ENCODE results near the gene ART1.
"Not testable (repeated sequence)": the region's sequence is repeated elsewhere in the genome, so short reads cannot be mapped to it uniquely, and the experiment has no call there.

The ART1 gene, protein sequence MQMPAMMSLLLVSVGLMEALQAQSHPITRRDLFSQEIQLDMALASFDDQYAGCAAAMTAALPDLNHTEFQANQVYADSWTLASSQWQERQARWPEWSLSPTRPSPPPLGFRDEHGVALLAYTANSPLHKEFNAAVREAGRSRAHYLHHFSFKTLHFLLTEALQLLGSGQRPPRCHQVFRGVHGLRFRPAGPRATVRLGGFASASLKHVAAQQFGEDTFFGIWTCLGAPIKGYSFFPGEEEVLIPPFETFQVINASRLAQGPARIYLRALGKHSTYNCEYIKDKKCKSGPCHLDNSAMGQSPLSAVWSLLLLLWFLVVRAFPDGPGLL

DNA sequence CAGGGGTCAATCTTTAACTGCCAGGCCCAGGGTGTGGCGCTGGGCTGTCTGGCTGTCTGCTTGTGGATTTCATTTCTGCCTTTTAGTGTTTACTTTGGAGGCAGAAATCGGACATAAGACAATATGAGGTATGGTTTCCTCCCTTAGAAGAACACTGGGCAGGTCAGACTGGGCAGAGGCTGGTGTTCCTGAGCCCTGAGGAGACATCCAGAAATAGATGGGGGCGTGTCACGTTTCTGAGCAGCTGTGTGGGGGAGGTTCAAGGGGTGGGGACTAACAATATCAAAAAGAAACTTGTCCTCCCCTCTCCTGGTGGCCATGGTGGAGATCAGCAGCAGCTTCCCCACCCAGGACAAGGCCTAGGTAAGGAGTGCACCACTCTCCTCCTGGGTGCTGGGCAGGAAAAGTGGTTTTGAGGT is at the start of gene ART1:
ART1 (plus strand) TSS at position 312 of the 419 bp plus-strand sequence. CDS start 14,086 bp downstream, outside the sequence.
- TF ChIP-seq, protein P1, sequence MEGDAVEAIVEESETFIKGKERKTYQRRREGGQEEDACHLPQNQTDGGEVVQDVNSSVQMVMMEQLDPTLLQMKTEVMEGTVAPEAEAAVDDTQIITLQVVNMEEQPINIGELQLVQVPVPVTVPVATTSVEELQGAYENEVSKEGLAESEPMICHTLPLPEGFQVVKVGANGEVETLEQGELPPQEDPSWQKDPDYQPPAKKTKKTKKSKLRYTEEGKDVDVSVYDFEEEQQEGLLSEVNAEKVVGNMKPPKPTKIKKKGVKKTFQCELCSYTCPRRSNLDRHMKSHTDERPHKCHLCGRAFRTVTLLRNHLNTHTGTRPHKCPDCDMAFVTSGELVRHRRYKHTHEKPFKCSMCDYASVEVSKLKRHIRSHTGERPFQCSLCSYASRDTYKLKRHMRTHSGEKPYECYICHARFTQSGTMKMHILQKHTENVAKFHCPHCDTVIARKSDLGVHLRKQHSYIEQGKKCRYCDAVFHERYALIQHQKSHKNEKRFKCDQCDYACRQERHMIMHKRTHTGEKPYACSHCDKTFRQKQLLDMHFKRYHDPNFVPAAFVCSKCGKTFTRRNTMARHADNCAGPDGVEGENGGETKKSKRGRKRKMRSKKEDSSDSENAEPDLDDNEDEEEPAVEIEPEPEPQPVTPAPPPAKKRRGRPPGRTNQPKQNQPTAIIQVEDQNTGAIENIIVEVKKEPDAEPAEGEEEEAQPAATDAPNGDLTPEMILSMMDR (IDR thresholded peaks at IDR 0.05; ENCODE audit: insufficient read depth, missing control alignments) = no peak
- DNase-seq (ENCODE audit: insufficient read length, low spot score) = no peak
- FAIRE-seq = no peak

DNA sequence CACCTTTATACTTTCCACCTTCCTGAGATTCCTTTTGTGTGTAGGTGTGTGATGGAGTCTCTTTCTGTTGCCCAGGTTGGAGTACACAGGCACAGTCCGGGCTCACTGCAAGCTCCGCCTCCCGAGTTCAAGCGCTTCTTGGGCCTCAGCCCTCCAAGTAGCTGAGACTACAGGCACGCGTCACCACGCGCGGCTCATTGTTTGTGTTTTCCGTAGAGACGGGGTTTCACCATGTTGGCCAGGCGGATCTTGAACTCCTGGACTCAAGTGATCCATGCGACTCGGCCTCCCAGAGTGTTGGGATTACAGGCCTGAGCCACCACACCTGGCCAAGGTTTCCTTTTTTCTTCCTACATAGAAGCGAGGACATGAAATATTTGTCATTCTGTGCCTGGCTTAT is 47.2 kb upstream of the ART1 start:
- DNase-seq (ENCODE audit: insufficient read length, low spot score); FAIRE-seq: not testable (repeated sequence)

DNA sequence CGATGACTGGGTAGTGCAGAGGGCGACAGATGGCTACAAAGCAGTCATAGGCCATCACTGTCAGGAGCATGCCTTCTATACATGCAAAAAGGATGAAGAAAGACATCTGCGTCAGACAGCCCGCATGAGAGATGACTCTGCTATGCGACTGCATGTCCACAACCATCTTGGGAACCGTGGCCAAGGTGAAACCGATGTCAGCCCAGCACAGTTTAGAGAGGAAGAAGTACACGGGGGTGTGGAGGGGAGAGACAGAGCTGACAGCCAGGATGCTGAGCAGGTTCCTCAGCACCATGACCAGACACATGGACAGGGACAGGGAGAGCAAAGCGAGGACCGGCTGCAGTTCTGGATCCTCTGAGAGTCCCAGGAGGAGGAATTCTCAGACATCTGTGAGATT is 44.7 kb upstream of the ART1 start:
- DNase-seq (ENCODE audit: insufficient read length, low spot score); FAIRE-seq: not testable (repeated sequence)

DNA sequence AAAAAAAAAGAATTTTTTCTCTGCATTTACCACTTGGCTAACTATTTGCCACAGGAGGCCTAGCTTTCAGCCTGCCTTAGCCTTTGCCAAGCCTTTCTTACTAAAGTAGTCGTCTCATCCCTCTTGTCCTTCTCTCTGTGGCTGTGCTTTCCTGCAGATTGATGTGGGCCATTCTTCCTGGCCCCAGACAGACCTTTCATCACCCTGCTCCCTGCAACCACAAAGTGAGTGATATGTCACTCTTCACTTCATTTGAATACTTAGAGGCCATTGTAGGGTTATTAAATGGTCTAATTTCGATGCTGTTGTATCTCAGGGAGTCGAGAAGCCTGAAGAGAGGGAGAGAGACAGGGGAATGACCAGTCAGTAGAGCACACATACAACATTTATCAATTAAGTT is 40.8 kb upstream of the ART1 start:
- no peak for FAIRE-seq
- no peak for DNase-seq (ENCODE audit: insufficient read length, low spot score)
- TF ChIP-seq, protein P1 (IDR thresholded peaks at IDR 0.05; ENCODE audit: insufficient read depth, missing control alignments) = no peak

DNA sequence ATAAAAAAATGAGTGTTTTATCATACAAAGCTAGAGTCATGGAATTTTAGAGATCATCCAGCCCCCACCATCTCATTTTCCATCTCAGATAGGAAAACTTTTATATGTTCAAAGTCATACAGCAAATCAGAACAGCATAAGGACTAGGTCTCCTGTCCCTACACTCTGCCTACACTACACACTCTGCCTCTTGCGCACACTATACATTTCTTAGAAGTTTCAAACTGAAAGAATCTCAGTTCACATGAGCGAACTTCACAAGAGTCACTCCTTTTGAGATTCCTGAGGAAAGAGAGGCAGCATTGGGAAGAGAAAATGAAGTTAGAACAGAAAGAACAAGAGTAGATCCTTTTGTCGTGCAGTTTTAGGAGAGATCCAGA is 39.7 kb upstream of the ART1 start:
- no peak for FAIRE-seq
- TF ChIP-seq, protein P1 (IDR thresholded peaks at IDR 0.05; ENCODE audit: insufficient read depth, missing control alignments) = no peak
- no peak for DNase-seq (ENCODE audit: insufficient read length, low spot score)

DNA sequence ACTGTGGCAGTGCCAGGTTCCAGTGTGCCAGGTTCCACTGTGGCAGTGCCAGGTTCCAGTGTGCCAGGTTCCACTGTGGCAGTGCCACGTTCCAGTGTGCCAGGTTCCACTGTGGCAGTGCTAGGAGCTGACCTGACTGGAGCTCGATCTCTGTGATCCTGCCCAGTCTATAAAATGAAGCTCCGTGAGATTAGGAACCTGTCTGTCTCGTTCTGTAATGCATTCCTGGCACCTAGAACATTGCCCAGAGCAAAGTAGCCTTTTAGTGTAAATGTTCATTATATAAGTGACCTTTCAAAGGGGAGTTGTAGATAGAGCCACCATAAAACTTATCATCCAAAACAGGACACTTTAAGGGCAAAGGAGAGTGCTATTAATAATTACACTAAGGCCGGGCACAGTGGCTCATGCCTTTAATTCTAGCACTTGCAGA is 39.1 kb upstream of the ART1 start:
- DNase-seq (ENCODE audit: insufficient read length, low spot score) = no peak
- FAIRE-seq = no peak
- TF ChIP-seq, protein P1 (IDR thresholded peaks at IDR 0.05; ENCODE audit: insufficient read depth, missing control alignments) = no peak

DNA sequence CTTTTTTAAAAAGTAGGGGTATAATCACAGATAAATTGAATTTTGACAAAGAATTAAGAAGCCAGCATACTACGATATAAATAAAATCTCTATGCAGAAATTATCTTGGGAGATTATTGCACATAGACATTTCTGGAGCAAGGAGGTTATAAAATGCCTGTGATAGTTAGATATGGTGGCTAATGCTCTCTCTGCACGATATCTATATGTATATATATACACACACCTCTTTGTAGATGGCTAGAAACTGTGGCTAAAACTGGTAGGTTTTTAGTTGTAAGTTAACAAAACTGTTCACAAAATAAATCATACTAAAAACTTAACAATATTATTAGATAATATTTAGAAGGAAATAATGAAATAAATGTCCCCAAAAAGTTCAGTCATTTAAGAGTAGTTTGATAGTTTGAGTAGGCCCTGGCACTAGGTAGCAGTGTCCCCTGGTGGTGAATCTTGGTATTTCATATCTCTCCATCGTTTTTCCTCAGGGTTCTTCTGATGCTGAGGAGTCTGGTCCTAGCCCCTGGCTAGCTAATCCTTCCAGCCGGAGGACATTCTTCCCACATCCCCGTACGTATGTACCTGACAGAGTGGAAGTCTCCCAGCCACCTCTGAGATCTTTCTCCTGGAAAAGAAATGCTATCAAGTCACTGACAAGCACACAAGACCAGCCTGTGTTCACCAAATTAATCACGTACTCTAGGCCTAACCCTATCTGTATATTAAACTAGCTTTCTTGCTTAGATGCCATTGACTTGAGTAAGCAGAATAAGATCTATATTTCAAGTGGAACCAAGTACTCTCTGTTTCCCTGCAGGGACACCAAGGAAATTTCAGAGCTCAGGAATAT is 35.3 kb upstream of the ART1 start:
- TF ChIP-seq, protein P1 (IDR thresholded peaks at IDR 0.05; ENCODE audit: insufficient read depth, missing control alignments) = peak; percentile 65
- DNase-seq (ENCODE audit: insufficient read length, low spot score) (no peak), FAIRE-seq (no peak)

DNA sequence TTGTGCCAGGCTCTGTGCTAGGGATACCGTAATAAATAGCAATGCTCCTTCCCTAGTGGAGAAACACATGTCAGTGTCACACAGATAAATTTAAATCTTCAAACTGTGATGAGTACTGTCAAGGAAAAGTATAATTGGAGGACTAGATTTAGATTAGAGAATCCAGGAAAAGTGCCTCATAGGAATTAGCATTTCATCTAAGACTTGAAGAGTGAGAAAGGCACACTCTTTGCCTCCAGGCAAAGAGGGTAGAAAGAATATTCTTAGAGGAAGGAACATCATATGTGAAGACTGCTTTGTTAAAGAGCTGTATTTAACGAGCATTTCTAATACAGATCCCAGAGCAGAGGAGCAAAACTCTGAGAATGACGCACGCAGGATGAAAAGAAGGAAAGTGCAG is 34.1 kb upstream of the ART1 start:
- FAIRE-seq = no peak
- TF ChIP-seq, protein P1 (IDR thresholded peaks at IDR 0.05; ENCODE audit: insufficient read depth, missing control alignments) = no peak

More for the DNA sequence above, 34.1 kb upstream of the ART1 start:
- DNase-seq (ENCODE audit: insufficient read length, low spot score) = no peak

Measured in D721Med (cell line).